Measurements from ENCODE around the gene ASCL2. TPM values are rescaled to one million over a fixed set of nuclear protein-coding genes. Genes with fewer than 3 reads are reported as not detected.

ASCL2 gene
- total and polyA plus RNA-seq, 7 donors, result 0.03 to 0.08 TPM; not detected in 5

DNA sequence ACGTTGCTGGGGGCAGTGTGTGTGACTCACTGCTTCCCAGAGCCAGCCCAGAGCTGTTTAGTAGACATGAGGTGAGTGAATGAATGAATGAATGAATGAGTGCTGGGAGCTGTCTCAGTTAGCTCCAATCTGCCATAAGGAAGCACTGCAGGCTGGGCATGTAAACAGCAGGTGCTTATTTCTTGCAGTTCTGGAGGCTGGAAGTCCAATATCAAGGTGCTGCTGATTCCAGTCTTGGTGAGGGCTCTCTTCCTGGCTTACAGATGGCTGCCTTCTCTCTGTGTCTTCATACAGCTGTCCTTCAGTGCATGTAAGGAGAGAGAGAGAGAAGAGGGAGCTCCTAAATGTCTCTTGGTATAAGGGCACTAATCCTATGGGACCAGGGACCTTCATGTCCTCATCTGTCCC is 27.2 kb upstream of the ASCL2 start:
- no peak for ATAC-seq
- no peaks in the 10 kb centered on the region for H3K4me1 ChIP-seq
- H3K36me3 ChIP-seq (ENCODE audit: insufficient read depth in 1 of 2, low read depth in 1 of 2), result no peaks in the 10 kb centered on the region
- no peak for DNase-seq
- H3K4me3 ChIP-seq, result no peak overlapping the region
- TF ChIP-seq, protein P1, sequence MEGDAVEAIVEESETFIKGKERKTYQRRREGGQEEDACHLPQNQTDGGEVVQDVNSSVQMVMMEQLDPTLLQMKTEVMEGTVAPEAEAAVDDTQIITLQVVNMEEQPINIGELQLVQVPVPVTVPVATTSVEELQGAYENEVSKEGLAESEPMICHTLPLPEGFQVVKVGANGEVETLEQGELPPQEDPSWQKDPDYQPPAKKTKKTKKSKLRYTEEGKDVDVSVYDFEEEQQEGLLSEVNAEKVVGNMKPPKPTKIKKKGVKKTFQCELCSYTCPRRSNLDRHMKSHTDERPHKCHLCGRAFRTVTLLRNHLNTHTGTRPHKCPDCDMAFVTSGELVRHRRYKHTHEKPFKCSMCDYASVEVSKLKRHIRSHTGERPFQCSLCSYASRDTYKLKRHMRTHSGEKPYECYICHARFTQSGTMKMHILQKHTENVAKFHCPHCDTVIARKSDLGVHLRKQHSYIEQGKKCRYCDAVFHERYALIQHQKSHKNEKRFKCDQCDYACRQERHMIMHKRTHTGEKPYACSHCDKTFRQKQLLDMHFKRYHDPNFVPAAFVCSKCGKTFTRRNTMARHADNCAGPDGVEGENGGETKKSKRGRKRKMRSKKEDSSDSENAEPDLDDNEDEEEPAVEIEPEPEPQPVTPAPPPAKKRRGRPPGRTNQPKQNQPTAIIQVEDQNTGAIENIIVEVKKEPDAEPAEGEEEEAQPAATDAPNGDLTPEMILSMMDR (IDR thresholded peaks at IDR 0.05), result no peak
- no peak overlapping the region for H3K27ac ChIP-seq
- intact Hi-C loops (cut with DNase I), result loop anchor here in 1 of 2 donors (2.0 kb wide), 1 partner anchor 99 kb away; no protein-coding TSS in a partner anchor
- H3K27me3 ChIP-seq (ENCODE audit: insufficient read depth in 3 of 3, low read length in 2 of 3), result peaks cover 0 to 20% (median 1%) of the 10 kb centered on the region in 3 donors
- no peaks in the 10 kb centered on the region for H3K9me3 ChIP-seq
- WGBS, 3 donors, result 37 to 73% (median 50%) methylated on average over 1 of the region's 1 CpG

DNA sequence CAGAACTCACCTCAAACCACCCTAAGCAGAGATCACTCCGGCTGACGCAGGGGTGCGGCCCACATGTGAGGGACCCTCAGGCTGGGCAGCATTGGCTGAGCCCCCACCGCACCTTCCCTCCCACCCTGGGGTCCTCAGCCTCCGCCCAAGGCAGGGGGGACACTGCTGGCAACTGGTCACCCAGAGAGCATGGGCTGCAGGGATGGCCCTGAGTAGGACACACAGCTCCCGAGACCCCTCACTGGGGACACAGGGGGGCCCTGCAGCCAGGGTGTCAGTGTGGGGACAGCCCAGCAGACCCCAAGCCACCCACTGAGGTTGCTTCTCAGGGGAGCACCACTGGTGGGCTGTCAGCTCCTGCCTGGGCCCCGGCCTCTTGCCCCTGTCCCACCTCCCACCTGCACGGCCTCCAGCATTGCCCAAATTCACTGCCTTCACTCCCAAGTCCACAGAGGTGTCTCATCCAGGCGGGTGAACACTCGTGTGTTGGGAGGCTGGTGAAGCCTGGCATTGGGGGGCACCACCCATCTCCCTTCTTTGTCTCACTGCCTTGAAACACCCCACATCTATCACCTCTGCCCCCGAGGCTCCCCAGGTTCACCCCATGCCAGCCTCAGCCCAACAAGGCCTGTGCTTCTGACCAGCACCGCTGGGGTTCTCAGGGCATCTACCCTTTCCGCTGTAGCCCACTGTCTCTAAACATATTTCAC is 26.7 kb upstream of the ASCL2 start:
- H3K4me1 ChIP-seq, result no peaks in the 10 kb centered on the region
- ATAC-seq (no peak), DNase-seq (peak in 1 of 2 donors; percentile 32)
- H3K27ac ChIP-seq, result no peak overlapping the region
- H3K9me3 ChIP-seq, result no peaks in the 10 kb centered on the region
- peaks cover 0 to 20% (median 1%) of the 10 kb centered on the region in 3 donors for H3K27me3 ChIP-seq (ENCODE audit: insufficient read depth in 3 of 3, low read length in 2 of 3)
- WGBS, 3 donors, result 83 to 90% (median 87%) methylated on average over 12 to 13 of the region's 13 CpGs
- intact Hi-C loops (cut with DNase I), result no loop called here
- TF ChIP-seq, protein P1 (IDR thresholded peaks at IDR 0.05), result no peak
- H3K4me3 ChIP-seq, result no peak overlapping the region
- no peaks in the 10 kb centered on the region for H3K36me3 ChIP-seq (ENCODE audit: insufficient read depth in 1 of 2, low read depth in 1 of 2)

DNA sequence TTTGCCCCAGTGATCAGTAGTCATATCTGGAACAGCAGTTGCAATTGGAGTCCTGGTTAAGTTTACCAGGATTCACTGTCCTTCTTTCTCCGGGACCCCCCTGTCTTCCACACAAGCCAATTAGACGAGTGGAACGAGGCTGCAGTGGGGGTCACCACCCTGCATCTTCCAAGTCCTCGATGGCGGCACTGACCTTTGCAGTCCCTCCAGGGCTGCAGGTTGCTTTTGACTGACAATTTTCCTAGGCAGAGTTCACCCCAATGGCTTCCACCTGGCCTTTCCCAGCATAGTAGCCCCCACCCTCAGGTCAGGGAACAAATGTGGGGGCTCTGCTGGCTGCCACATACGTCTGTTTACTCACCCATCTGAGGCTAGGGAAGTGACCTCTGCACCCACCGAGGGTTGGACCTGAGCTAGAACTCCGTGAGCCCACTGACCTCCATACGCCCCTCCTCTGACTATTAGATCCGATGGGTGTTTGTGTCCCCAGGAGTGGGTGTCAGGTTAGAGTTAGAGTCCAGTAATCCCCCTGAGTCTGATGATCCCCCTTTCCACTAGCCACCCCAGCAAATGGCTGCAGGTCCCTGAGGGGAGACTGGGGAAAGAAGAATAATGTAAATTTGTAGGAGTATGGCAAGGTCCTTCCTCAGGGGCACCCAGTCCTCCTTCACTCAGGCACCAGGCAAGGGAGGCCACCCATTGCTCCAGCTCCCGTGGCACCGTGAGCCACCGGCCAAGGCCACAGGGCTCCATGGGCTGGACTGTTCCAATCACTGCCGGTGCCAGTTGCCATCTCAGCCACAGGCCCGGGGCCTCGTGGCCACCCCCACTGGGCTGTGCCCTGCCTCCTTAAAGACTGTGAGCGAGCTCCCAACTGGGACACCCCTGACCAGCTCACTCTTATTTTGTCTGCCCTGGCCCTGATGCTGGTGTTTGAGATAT is 25.9 kb upstream of the ASCL2 start:
- 78 to 84% (median 82%) methylated on average over 17 of the region's 17 CpGs for WGBS, 3 donors
- H3K27me3 ChIP-seq (ENCODE audit: insufficient read depth in 3 of 3, low read length in 2 of 3), result peaks cover 0 to 20% (median 1%) of the 10 kb centered on the region in 3 donors
- H3K4me1 ChIP-seq, result no peaks in the 10 kb centered on the region
- TF ChIP-seq, protein P1 (IDR thresholded peaks at IDR 0.05), result no peak
- H3K9me3 ChIP-seq, result no peaks in the 10 kb centered on the region
- H3K4me3 ChIP-seq, result no peak overlapping the region
- H3K27ac ChIP-seq, result no peak overlapping the region
- no peaks in the 10 kb centered on the region for H3K36me3 ChIP-seq (ENCODE audit: insufficient read depth in 1 of 2, low read depth in 1 of 2)
- ATAC-seq (no peak), DNase-seq (peak in 1 of 2 donors; percentile 33)
- intact Hi-C loops (cut with DNase I), result no loop called here

DNA sequence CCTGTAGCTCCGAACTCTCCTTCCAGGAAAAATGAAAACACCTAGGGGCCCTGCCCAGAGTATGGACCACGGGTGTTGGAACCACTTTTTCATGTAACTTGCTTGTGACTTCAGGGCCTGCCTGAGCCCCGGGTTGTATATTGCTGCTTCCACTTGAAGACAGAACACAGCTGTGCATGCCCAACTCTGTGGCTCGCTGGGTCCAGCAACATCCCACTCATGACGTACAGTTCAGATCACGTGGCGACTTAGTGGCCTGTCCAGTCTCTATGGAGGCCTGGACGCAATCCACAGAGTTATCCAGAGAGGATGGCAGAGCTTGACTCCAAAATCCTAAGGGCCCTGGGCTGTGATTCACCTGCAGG is 24.5 kb upstream of the ASCL2 start:
- Histone ChIP-seq H3K9me3 (no peaks in the 10 kb centered on the region), H3K27ac (no peak overlapping the region), H3K4me3 (no peak overlapping the region), H3K4me1 (no peaks in the 10 kb centered on the region), H3K36me3 (ENCODE audit: insufficient read depth in 1 of 2, low read depth in 1 of 2) (no peaks in the 10 kb centered on the region), H3K27me3 (ENCODE audit: insufficient read depth in 3 of 3, low read length in 2 of 3) (peaks cover 0 to 27% (median 1%) of the 10 kb centered on the region in 3 donors)
- TF ChIP-seq, protein P1 (IDR thresholded peaks at IDR 0.05), result no peak
- 76 to 80% (median 79%) methylated on average over 8 of the region's 8 CpGs for WGBS, 3 donors
- DNase-seq (no peak), ATAC-seq (no peak)
- intact Hi-C loops (cut with DNase I), result no loop called here

All from psoas muscle (tissue), 8 donors.